Measurements from ENCODE around the gene CENPK. TPM values are rescaled to one million over a fixed set of nuclear protein-coding genes. Genes with fewer than 3 reads are reported as not detected.

CENPK gene, protein sequence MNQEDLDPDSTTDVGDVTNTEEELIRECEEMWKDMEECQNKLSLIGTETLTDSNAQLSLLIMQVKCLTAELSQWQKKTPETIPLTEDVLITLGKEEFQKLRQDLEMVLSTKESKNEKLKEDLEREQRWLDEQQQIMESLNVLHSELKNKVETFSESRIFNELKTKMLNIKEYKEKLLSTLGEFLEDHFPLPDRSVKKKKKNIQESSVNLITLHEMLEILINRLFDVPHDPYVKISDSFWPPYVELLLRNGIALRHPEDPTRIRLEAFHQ
- 27.9 to 33.3 TPM (median 31.4 TPM) in 5 replicates for total RNA-seq (2022; extraction: Qiagen RNA extraction; ENCODE audit: low read depth)

DNA sequence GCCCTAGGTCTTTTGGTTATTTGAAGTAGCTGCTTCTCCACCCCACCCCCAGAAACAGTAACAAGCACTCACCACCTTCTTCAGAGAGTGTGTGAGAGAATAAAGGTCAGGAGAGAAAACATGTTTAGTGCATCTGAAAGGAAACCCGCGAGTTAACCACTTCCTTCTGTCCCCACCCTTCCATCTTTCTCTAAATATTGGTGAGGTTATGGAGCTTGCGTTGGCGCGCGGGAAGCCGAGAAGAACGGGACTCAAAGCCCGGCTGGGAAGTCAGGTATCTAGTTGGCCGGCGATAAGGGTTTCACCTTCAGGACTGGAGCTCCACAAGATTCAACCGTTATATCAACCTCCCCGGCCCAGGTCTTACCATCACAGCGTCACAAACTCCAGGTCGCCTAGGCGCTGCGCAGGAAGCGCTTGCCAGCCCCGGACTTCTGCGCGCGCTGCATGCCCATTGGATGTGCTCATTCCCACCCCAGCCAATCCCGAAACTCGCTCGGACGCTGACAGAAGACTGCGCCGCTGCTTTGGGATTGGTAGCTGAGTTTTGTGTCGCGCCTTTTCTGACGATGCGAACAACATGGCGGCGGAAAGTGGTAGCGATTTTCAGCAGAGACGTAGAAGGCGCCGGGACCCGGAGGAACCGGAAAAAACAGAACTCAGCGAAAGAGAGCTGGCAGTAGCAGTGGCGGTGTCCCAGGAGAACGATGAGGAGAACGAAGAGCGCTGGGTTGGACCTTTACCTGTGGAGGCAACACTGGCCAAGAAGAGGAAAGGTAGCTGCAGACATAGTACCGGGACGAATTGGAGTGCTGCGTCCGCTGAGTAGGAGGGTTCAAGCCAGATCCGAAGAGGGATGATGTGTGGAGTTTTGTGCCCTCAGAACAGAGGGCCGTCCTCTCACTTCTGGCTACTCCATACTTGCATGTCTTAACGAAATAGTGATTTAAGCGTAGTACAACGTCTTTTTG is at the start of gene CENPK, which contains the start of gene PPWD1:
Gene CENPK, minus strand, starts transcription at position 438 of the 971 bp plus-strand sequence. CDS start 8,261 bp downstream, outside the sequence.
Gene PPWD1, plus strand, starts transcription at position 566 of the 971 bp plus-strand sequence. Its CDS starts 15 bp downstream, at position 581.

DNA sequence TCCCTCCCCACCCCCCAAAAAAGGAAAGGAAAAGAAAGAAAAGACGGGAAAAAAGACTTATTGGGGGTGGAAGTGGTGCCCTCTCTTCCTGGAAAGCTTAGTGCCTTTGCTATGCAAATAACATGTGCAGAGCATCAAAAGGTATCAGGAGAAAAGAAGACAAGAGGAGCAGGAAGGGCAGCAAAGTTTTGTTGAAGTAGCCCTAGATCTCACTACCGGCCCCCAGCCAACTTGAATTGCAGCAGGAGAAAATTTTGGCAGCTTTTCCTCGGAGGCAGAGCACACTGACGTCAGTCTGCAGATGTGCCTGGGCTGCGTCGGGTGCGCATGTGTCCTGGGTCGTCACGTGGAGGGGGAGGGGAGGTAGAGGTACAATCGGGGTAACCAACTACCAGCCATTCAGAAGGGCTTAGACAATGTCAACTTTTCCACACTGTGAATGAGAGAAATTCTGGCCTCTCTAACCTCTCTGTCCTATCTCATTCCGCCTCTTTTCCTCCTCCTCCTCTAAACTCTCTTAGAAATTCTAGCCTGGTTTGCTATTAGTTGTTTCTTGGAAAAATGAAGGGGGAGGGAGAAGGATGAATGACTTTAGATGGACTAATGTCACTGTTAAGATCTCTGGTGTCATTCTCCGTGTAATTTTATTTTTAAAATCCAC is 81.2 kb downstream of the CENPK start, which contains the start of gene ADAMTS6:
Gene ADAMTS6, minus strand, starts transcription at position 286 of the 661 bp plus-strand sequence. CDS start 8,247 bp downstream, outside the sequence.

Other genes with a start within 250 kb of the CENPK start
- 0.03 to 0.16 TPM (median 0.06 TPM) in 5 replicates for gene ADAMTS6, start 81.2 kb downstream of the CENPK start, total RNA-seq (2022; extraction: Qiagen RNA extraction; ENCODE audit: low read depth)
- 17.0 to 20.5 TPM (median 17.3 TPM) in 5 replicates for gene PPWD1, start 128 bp upstream of the CENPK start, total RNA-seq (2022; extraction: Qiagen RNA extraction; ENCODE audit: low read depth)
- gene TRIM23, start 61.2 kb upstream of the CENPK start, total RNA-seq (2022; extraction: Qiagen RNA extraction; ENCODE audit: low read depth) = 4.7 to 8.3 TPM (median 7.6 TPM) in 5 replicates
- gene SHLD3, start 61.9 kb upstream of the CENPK start, total RNA-seq (2022; extraction: Qiagen RNA extraction; ENCODE audit: low read depth) = 1.6 to 3.2 TPM (median 2.2 TPM) in 5 replicates
- 11.7 to 16.1 TPM (median 13.5 TPM) in 5 replicates for gene TRAPPC13, start 61.9 kb upstream of the CENPK start, total RNA-seq (2022; extraction: Qiagen RNA extraction; ENCODE audit: low read depth)
- 6.3 to 8.7 TPM (median 7.1 TPM) in 5 replicates for gene SGTB, start 158.9 kb upstream of the CENPK start, total RNA-seq (2022; extraction: Qiagen RNA extraction; ENCODE audit: low read depth)
- 55.1 to 67.4 TPM (median 63.8 TPM) in 5 replicates for gene NLN, start 159.0 kb upstream of the CENPK start, total RNA-seq (2022; extraction: Qiagen RNA extraction; ENCODE audit: low read depth)